GM12878 (cell line): ENCODE measurements around the gene PNRC1. TPM values are rescaled to one million over a fixed set of nuclear protein-coding genes. Genes with fewer than 3 reads are reported as not detected.

Experiments used
- ATAC-seq: fragments of 200-7000 bp; cut with Tn5 transposase; 3 replicates; pipeline ENCODE4 v1.9.1; 2020; ENCODE audit warnings: mild to moderate bottlenecking, moderate library complexity
- BruUV-seq: library from RNA; stranded (reverse); fragments of 400-500 nt; replicated peaks from 2 replicates; lab custom pipeline; 2021; lab: Mats Ljungman, UMichigan
- CTCF ChIA-PET: fragments of 300-600 bp; sonication (Branson Sonifier 250); formaldehyde crosslinking; extraction: SDS; loops from one replicate; lab custom pipeline; 2021; ENCODE audit warnings: inconsistent platforms; lab: Yijun Ruan, JAX
- POLR2A ChIA-PET: fragments of 350-600 bp; formaldehyde crosslinking; extraction: SDS; loops from one replicate; lab custom pipeline; 2021; ENCODE audit warnings: inconsistent platforms; lab: Charles Lee
- RAD21 ChIA-PET: fragments of 300-600 bp; sonication (Branson Sonifier 250); formaldehyde crosslinking; loops from one replicate; lab custom pipeline; 2023; ENCODE audit warnings: antibody characterized with exemption; ENCODE audit not compliant: unreplicated experiment; lab: Charles Lee
- SMC1A ChIA-PET: fragments of 300-600 bp; sonication (Branson Sonifier 250); formaldehyde crosslinking; loops from one replicate; lab custom pipeline; 2023; ENCODE audit not compliant: unreplicated experiment, uncharacterized antibody; lab: Charles Lee
- DNase-seq: peaks from one replicate; pipeline ENCODE4 v3.0.0-alpha.2; 2011; ENCODE audit warnings: low read depth, low spot score
- FAIRE-seq: peaks from 3 replicates; lab custom pipeline; 2011; peaks lifted over from hg19 to GRCh38; lab: Jason Lieb, UNC
- H2AFZ ChIP-seq: 2 replicates; pipeline ENCODE4 v1.6.0; 2011; ENCODE audit warnings: low read depth, low read length, control low read depth; ENCODE audit not compliant: control insufficient read depth
- H3K27ac ChIP-seq: 2 replicates; pipeline ENCODE4 v1.5.1; 2011; ENCODE audit warnings: control low read depth; ENCODE audit not compliant: control insufficient read depth, insufficient read depth
- H3K27me3 ChIP-seq, 2 experiments: replicated peaks in 1 of 2; 2 replicates each; pipeline versions ENCODE4 v1.6.0 to v1.6.1; 2011; ENCODE audit warnings: low read length in 1 of 2; ENCODE audit not compliant: control insufficient read depth in 2 of 2, insufficient read depth in 2 of 2
- H3K36me3 ChIP-seq, 2 experiments: 2 replicates each; pipeline ENCODE4 v1.5.1; 2011; ENCODE audit warnings: low read length in 1 of 2; ENCODE audit not compliant: control insufficient read depth in 2 of 2, insufficient read depth in 2 of 2
- H3K4me1 ChIP-seq: 2 replicates; pipeline ENCODE4 v1.6.1; 2011; ENCODE audit warnings: mild to moderate bottlenecking, low read length, moderate library complexity, mixed read lengths; ENCODE audit not compliant: control insufficient read depth, insufficient read depth
- H3K4me2 ChIP-seq: 2 replicates; pipeline ENCODE4 v1.6.0; 2011; ENCODE audit warnings: control low read depth; ENCODE audit not compliant: control insufficient read depth, insufficient read depth
- H3K4me3 ChIP-seq: fragments of 200-600 bp; sonication (generic); 2 replicates; pipeline ENCODE4 v1.5.1; 2016
- H3K79me2 ChIP-seq: 2 replicates; pipeline ENCODE4 v1.6.0; 2011; ENCODE audit warnings: low read length; ENCODE audit not compliant: control insufficient read depth, insufficient read depth
- H3K9ac ChIP-seq: 2 replicates; pipeline ENCODE4 v1.8.0; 2011; ENCODE audit warnings: low read length, control low read depth, mixed read lengths; ENCODE audit not compliant: control insufficient read depth, insufficient read depth
- H3K9me3 ChIP-seq: replicated peaks from 3 replicates; pipeline ENCODE4 v1.5.1; 2011; ENCODE audit warnings: mild to moderate bottlenecking, low read length; ENCODE audit not compliant: control insufficient read depth, insufficient read depth
- H4K20me1 ChIP-seq: 2 replicates; pipeline ENCODE4 v1.6.0; 2011; ENCODE audit not compliant: control insufficient read depth, insufficient read depth
- CTCF ChIP-seq, 3 experiments: IDR thresholded peaks in 2 of 3; conservative IDR thresholded peaks in 1 of 3; 2 replicates each; pipeline ENCODE4 v1.5.1; 2011; ENCODE audit warnings: low read depth in 3 of 3, low read length in 3 of 3, mild to moderate bottlenecking in 3 of 3, control low read depth in 2 of 3, moderate library complexity in 2 of 3, inconsistent platforms in 1 of 3, mixed read lengths in 1 of 3; ENCODE audit not compliant: control insufficient read depth in 2 of 3, insufficient read depth in 1 of 3; ENCODE audit errors: extremely low read depth in 1 of 3
- NFYA ChIP-seq: IDR thresholded peaks from 2 replicates; pipeline ENCODE4 v1.6.1; 2011; ENCODE audit warnings: low read depth, mild to moderate bottlenecking, low read length, improper control_type of control experiment, borderline replicate concordance
- RAD21 ChIP-seq: IDR thresholded peaks from 2 replicates; pipeline ENCODE4 v1.6.1; 2011; ENCODE audit warnings: mild to moderate bottlenecking, low read depth, low read length, moderate library complexity; ENCODE audit not compliant: insufficient read depth
- RBBP5 ChIP-seq: fragments of 200-600 bp; sonication (generic); conservative IDR thresholded peaks from 2 replicates; pipeline ENCODE4 v1.6.1; 2016
- SMC3 ChIP-seq: IDR thresholded peaks from 2 replicates; pipeline ENCODE4 v1.6.1; 2011; ENCODE audit warnings: low read length, improper control_type of control experiment, borderline replicate concordance
- in situ Hi-C: fragments of 300-500 bp; cut with MboI; formaldehyde crosslinking; loops from 9 replicates; pipeline ENCODE4 v1.14.3; 2018; ENCODE audit warnings: mixed read lengths
- intact Hi-C: fragments of 100-400 bp; cut with micrococcal nuclease; formaldehyde crosslinking; loops from one replicate; pipeline ENCODE4 v1.14.2; 2022; ENCODE audit not compliant: unreplicated experiment
- polyA plus RNA-seq, 11 experiments: library from polyadenylated mRNA; depleted of rRNA in 4 of 11; unstranded in 6 of 11; stranded (reverse) in 5 of 11; fragments of >200 nt; fragmentation: Nextera tagmentation in 4 of 11; fragmentation: Illumina TruSeq in 1 of 11; extraction: Ambion mirVana in 4 of 11; extraction: Trizol in 1 of 11; gene quantifications; 1 replicate in 1 of 11; 2 replicates in 10 of 11; pipeline versions ENCODE4 v1.2.1 to v1.2.3, GENCODE V29; 2011 to 2016; ENCODE audit warnings: inconsistent platforms in 2 of 11, missing spikeins in 2 of 11, low read depth in 1 of 11
- total RNA-seq, 4 experiments: library from RNA; depleted of rRNA in 3 of 4; stranded (reverse); fragments of >200 nt in 3 of 4; fragmentation: Illumina TruSeq in 1 of 4; extraction: Trizol in 1 of 4; gene quantifications; 2 replicates each; pipeline versions ENCODE4 v1.2.1 to v1.2.3, GENCODE V29; 2013 to 2021

PNRC1 gene
- total and polyA plus RNA-seq, 10 of the 15 experiments (the other 5 are each of a cell fraction or from before 2014, with no cell fraction given): 7.6 to 66.0 (median 33.1) TPM

GRCh38 chr6:89122625-89123024, 42.1 kb downstream of the PNRC1 start:
- FAIRE-seq: no peak

More at GRCh38 chr6:89122625-89123024, 42.1 kb downstream of the PNRC1 start:
- BruUV-seq: no TSS peak
- DNase-seq: no peak
- peak; percentile 87 for ATAC-seq
- H3K4me2 ChIP-seq: no peak overlapping the region
- no peaks in the 10 kb centered on the region for H3K9me3 ChIP-seq
- peaks cover 0 to 4% of the 10 kb centered on the region in 2 experiments; a peak in 1 of 4 replicates for H3K27me3 ChIP-seq
- H3K79me2 ChIP-seq: no peaks in the 10 kb centered on the region
- no peak overlapping the region for H3K9ac ChIP-seq
- H3K27ac ChIP-seq: no peak overlapping the region
- no peaks in the 10 kb centered on the region for H3K4me1 ChIP-seq
- SMC1A ChIA-PET: interaction anchor here (1.0 to 2.6 kb wide), 9 partner anchors 10 to 244 kb away, joined by 3 to 10 read pairs (median 5); no protein-coding TSS in a partner anchor
- POLR2A ChIA-PET: interaction anchor here (1.2 kb wide), 1 partner anchor 237 kb away, joined by 3 read pairs; no protein-coding TSS in a partner anchor
- no peak for TF ChIP-seq NFYA
- TF ChIP-seq CTCF (IDR thresholded peaks at IDR 0.05 in 2 of 3, conservative IDR thresholded peaks at IDR 0.05 in 1 of 3; ENCODE audit: control insufficient read depth in 2 of 3, extremely low read depth in 1 of 3, insufficient read depth in 1 of 3, low read depth in 3 of 3, low read length in 3 of 3): peak; percentile 50 to 78 (median 52); a peak in 5 of 6 replicates
- TF ChIP-seq RBBP5: no peak
- peak; percentile 73; the same call in 1 of the 2 replicates for TF ChIP-seq SMC3
- TF ChIP-seq RAD21: peak; percentile 87
- H2AFZ ChIP-seq: no peak overlapping the region
- H3K36me3 ChIP-seq: no peaks in the 10 kb centered on the region
- CTCF ChIA-PET: interaction anchor here (0.6 to 4.7 kb wide), 8 partner anchors 11 to 225 kb away, joined by 3 to 27 read pairs (median 4); partner anchors contain the start of gene PM20D2
- H3K4me3 ChIP-seq: no peak overlapping the region
- no peaks in the 10 kb centered on the region for H4K20me1 ChIP-seq
- in situ Hi-C loops: no loop called here
- RAD21 ChIA-PET: interaction anchor here (1.2 to 2.0 kb wide), 5 partner anchors 42 to 249 kb away, joined by 3 to 9 read pairs (median 6); partner anchors contain the start of gene PNRC1
- intact Hi-C loops: loop anchor here (1.0 to 5.0 kb wide), 3 partner anchors 120 to 253 kb away; no protein-coding TSS in a partner anchor
